Stimulated activated CD4-positive, alpha-beta T cell treated with anti-CD3 and anti-CD28 coated beads, TNF-alpha, amount 100 ng/mL, for 4 hours (primary cell): ENCODE data around the gene IZUMO4.

Experiments
- DNase-seq, 3 experiments: peaks; one replicate each; pipeline ENCODE4 v3.0.0-alpha.2; 2020; ENCODE audit warnings: low read depth in 3 of 3

Gene IZUMO4

GRCh38 chr19:2058570-2059421 lies 37.9 kb upstream of the IZUMO4 start:
- no peak for DNase-seq

DNA sequence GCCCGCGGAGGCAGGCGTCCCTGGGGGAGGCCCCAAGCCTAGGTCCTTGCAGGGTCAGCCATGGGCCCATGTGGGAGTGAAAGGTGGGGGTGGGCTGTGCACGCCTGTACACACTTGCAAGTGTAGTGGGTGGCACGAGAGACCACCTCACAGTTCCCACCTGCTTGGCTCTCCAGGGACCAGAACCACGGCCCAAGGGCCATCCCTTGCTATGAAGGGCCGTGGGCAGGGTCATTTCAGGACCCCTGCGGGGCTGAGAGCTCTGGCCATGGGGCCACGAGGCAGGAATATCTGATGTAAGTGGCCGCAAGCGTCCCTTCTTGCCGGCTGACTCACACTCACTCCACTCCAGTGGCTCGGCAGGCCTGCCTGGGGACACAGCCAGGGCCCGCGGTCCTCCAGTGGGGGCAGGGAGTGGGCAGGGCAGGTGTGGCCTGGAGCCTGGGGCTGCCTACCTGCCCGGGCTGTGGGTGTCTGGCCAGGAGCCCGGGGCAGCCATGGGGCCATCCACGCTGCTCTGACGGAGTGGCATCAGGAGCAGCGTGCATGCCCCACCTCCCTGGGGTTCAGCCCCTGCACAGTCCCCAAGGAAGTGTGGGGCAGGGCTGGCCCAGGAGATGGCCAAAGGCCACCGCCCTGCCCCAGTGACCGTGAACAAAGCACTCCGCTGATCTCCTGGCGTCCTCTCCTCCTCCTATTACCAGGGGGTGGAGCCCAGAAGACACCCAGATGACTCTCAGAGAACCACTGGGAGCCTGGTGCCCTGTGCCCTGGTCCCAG lies 37.1 kb upstream of the IZUMO4 start:
- DNase-seq, result no peak

GRCh38 chr19:2060884-2061494 lies 35.7 kb upstream of the IZUMO4 start:
- no peak for DNase-seq

DNA sequence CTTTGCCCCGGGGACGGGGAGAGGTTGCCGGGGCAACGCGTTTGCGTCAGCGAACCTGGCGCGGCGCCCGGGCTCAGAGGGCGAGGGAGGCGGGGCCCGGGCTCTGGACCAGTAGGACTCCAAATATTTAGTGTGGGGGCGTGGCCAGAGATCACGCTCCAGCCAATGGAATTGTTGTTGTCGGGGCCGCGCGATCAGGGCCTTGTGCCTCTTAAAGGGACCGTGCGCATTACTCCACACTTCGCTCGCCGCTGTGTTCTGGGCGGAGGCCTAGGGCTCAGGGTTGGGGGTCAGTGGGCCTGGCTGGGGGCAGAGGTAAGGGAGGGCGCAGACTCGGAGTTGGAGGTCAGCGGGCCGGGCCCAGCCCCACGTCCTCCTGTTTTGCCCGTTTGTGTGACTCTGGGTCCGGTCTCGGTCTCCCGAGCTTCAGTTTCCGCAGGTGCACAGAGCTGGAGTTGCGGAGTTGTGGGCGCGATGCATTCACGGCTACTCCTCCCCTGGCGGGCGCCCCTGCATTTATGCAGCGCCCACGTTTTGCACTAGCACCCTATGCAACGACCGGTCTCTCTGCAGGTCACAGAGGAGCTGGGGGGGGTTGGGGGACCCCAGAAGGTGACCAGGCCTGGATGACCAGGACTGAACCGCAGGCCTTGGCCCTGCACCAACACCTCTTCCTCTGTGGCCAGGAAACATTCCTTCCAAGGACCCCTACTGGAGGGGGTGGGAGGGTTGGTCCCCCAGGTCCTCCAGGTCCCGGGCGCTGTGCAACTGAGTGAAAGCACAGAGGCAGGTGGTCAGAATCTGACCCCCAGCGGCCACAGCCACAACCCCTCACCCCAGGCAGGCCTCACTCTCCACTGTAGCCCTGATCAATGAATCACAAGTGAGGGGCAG lies 35.0 kb upstream of the IZUMO4 start:
- DNase-seq, result peak; percentile 99

DNA sequence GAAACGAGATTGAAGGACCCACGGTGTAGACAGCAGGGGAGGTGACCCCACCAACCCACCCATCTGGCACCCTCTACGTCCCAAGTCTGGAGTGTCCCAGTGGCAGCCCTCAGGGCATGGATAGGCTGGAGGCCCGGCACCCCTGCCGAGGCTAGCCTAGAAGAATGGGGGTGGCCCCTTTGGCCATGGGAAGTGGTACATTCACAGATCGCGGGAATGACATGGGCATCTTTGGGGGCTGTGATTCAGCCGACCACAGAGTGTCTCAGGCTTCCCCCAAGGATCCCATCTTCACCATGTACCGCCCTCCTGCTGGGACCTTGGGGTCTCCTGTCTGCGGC lies 34.4 kb upstream of the IZUMO4 start:
- DNase-seq, result no peak

- DNase-seq, result no peak
Observed at GRCh38 chr19:2062770-2063169, 33.9 kb upstream of the IZUMO4 start.

DNA sequence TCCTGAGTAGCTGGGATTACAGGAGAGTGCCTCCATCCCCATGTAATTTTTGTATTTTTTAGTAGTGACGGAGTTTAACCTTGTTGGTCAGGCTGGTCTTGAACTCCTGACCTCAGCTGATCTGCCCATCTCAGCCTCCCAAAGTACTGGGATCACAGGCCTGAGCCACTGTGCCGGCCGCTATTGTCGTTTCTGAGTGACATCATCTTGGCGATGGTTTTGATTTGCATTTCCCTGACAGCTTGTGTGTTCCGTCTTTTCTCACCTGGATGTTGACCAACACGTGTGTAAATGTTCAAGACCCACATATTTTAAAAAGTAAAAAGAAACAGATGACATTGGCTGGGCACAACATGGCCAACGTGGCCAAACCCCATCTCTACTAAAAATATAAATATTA lies 32.9 kb upstream of the IZUMO4 start:
- DNase-seq, result no peak

DNA sequence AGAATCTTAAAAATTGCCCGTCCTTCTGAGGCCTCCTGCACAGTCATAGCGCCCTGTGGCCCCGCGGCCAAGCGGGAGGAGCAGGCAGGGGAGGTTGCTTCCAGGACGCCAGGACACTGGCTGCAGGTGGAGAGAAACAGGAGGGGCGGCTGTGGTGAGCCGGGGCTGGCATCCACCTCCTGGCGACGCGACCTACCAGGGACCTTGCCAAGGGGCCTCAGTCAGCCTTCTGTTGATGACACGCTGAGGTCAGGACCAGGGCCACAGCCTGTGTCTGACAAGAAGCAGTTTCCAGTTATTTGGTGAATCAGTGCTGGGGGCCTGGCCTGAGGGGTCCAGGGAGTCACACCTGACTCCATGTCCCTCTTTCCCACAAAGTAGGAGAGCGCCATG lies 32.3 kb upstream of the IZUMO4 start:
- no peak for DNase-seq

DNA sequence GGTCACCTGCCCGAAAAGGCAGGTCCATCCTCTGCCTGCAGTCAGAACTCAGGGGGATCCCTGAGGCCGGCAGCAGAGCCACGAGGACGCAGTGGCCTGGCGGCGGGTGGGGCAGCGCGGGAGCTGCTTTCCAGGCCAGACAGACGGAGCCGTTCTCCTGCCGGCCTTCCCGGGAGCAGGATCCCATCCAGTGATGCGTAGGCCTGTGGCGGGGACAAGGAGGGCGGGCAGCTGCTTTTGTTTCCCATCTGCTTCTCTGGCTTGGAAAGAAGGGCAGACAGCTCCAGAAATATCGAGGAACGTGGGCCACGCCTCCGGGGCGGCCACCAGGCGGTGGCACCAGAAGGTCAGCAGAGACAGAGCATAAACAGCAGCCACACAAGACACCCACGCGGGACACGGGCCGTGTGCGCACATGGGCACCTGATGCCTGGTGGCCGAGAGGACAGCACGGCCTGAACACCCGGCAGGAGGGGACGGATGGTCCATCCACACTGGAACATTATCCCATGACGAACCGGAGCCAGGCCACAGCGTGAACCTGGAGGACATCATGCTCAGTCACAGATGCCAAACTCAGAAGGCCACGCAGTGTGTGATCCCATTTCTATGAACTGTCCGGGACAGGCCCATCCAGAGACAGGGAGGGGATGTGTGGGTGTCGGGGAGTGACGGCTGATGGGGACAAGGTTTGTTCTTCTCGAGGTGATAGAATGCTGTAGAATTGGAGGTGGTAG lies 31.8 kb upstream of the IZUMO4 start:
- no peak for DNase-seq

- DNase-seq, result no peak
Observed at GRCh38 chr19:2070436-2070827, 26.3 kb upstream of the IZUMO4 start.

DNA sequence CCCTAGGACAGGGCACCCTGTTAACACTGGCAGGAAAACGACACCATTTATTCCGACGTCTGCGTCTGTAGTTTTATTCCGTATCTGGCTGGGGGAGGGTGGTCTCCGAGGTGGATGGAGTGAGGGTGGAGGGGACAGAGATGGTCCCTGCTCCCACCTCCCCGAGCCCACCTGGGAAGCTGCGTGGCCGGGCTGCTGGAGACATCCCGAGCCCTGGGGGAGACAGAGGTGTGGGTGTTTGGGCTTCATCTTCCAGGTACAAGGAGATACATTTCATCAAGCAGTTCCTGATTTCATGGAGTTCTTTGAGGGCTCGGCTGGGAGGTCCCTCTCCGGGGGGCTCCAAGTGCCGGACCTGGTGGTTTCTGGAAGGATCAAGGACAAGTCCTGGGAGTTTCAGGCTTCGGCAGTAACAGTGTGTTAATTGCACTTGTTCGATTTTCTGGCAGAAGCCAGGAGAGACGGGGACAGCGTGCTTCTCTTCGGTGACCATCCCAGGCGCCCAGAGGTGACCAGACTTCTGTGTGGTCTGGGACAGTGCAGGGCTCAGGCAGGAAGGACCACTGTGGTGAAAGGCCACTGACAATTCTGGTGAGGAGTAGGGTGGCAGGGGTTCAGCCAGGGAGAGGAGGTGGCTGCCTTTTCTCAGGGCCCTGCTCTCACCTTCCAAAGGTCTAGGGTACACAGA lies 25.6 kb upstream of the IZUMO4 start:
- no peak for DNase-seq

DNA sequence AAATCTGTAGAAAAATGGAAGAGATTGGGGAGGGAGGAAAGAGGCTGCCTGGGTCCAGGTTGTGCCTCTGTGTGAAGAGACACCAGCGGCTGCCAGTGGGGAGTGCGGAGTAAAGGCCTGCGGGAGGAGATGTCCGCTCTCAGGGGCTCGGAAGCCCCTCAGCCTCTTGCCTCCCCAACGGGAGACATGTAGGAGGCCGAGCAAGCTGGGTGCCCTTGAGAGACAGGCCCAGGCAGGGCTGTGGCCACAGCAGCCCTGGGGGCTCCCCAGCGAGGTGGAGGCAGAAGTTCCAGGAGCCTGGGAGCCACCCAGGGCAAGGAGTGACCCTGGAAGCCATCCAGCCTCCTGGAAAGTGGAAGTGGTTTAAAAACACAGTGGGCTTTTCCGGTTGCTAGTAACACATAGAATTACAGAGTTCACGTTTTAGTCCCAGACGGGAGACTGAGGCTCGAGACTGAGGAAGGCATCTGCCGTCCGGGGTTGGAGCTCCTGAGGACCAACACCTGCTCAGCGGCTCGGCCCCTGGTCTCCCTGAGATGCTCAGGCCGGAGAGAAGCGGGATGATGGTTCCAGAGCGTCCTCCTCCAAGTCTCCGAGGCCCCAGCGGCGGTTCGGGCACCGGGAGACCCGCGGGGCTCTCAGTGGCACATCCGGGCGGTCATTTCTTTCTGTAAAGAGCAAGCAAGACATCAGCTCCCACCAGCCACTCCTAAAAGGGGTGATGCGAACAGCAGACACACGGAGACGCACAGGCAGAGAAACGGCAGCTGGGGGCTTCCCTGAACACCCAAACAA lies 23.8 kb upstream of the IZUMO4 start:
- DNase-seq, result no peak

DNA sequence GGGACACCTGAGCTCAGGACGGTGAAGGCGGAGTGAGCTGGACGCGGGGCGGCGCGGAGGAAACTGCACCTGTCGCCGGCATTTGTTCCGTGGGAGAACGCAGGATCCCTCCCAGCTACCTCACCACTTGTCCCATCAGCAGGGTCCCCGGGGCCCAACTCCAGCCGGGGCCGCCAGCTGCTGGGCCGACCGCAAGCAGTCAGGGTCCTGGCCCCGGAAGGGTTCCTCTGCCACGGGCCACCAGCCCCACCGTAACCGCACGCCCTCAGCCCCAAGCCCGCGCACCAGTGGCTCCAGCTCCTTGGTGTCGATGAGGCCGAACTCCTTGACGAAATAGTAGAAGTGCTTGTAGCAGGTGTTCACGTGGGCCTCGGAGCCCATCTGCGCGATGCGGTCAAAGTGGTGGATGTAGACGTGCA lies 20.2 kb upstream of the IZUMO4 start:
- no peak for DNase-seq

GRCh38 chr19:2077398-2077797 lies 19.3 kb upstream of the IZUMO4 start:
- no peak for DNase-seq

- DNase-seq, result no peak
Observed at GRCh38 chr19:2077833-2078619, 18.7 kb upstream of the IZUMO4 start.

DNA sequence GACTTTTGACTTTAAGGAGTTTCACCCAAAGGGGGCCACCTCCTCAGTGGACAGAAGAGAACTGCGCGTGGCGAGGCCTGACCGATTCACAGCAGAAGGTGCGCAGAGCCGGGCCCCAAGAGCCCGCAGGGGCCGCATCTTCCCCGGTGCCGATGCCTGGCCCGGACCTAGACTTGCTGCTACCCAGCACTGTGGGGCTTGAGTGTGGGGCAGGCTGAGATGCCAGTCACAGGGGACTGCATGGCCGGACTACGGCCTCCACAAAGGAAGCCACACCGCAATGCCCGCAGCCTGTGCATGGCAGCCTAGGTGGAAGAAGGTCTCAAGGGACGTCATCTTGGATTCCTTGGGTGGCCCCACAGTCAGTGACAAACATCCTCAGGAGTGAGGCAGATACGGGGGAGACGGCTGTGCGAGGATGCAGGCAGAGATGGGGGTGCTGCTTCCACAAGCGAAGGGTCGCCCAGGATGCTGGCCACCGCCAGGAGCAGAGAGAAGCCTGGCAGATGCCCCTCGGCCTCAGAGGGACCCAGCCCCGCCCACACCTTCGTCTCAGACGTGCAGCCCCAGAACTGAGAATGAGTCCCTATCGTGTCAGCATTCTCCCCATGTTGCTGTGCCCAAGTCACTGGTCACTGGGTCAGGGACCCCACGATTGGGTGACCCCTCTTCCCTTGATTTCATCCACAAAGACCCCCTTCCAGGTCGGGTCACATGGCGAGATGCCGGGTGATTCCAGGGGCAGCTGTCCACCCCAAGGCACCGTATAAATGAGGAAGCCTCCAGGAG lies 17.4 kb upstream of the IZUMO4 start:
- no peak for DNase-seq

GRCh38 chr19:2079865-2080301 lies 16.8 kb upstream of the IZUMO4 start:
- DNase-seq, result no peak
